ENCODE data around the gene TFPT.
A peak's percentile ranks its signal among the peaks of the same experiment; 100 is the strongest.
"Not testable (repeated sequence)": the region's sequence is repeated elsewhere in the genome, so short reads cannot be mapped to it uniquely, and the experiment has no call there.

The TFPT gene

DNA sequence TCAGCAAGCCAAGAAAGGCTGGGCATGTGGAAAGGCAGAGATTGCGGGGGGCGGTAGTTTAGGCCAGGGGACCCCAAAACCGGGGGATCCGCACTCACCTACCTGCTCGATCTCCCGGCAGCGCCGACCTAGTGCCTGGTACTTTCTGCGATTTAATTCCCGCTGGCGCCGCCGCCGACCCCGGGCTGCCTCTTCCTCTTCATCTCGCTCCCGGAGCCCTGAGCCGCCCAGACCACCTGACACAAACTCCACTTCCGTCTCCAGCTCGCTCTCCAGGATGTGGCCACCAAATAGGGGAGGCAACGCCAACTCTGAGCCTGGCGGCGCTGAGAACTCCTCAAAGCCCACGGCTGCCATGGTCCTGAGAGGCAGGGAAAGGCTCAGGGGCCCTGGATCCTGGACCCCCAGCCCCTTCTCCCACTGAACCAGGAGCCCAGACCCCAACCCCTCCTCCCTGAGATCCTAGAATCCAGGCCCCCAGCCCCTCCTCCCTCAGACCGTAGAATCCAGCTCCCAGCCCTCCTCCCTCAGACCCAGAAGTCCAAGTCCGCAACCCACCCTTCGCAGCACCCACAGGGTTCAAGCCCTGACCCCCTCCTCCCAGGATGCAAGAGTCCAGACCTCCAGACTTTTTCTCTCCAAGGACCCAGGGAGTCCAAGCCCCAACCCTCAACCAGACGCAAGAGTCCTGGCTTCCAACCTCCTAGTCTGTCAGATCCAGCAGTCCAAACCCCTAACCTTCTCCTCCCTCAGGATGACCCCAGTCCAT is 933 bp downstream of the TFPT start:
- no peak for DNase-seq

- DNase-seq, result no peak
Observed at GRCh38 chr19:54109651-54110050, 5.8 kb downstream of the TFPT start.

DNA sequence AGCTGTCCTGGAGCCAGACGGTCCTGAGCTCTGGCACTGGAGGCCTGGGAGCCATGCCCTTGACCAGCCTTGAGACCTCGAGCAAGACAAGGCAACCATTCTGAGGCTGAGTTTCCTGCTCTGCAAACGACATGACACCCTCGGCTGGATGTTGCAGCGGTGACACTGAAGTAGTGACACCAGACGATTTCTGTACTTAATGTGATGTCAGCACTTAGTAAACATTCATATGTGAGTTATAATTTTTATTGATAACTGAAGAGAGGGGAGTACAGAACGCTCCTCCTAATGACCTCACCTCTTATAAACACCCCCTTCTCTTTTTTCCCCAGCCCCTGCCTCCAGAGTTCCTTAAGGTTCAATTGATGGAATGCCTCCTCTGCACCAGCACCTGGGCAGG is 7.0 kb downstream of the TFPT start:
- DNase-seq, result no peak

DNA sequence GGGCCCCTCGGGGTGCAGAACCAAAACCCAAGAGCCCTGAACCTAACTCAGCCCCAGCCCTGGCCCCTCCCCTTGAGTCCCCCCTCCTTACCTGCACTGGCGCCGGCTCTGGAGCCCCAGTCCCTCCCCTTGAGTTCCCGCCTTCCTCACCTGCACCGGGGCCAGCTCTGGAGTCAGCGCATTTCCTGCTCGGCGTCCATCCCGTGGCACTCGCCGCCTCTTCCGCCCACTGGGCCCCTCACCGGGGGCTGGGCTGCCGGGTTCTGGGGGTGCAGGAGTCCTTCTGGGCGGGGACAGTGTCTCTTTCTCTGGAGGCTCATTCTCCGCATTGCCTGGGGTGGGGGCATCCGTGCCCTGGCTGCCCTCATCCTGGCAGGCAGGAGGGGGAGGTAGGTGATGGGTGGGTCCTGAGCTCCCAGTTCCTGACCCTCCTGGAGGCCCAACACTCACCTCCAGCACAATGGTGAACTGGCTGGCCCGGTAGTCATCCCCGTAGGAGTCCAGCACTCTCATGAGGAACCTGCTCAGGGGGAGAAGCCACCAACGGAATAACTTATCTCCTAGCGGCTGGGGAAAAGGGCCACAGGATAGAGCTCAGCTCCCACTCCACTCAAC is 7.5 kb downstream of the TFPT start:
- DNase-seq, result no peak

GRCh38 chr19:54106716-54107115 is 8.7 kb downstream of the TFPT start:
- no peak for DNase-seq

DNA sequence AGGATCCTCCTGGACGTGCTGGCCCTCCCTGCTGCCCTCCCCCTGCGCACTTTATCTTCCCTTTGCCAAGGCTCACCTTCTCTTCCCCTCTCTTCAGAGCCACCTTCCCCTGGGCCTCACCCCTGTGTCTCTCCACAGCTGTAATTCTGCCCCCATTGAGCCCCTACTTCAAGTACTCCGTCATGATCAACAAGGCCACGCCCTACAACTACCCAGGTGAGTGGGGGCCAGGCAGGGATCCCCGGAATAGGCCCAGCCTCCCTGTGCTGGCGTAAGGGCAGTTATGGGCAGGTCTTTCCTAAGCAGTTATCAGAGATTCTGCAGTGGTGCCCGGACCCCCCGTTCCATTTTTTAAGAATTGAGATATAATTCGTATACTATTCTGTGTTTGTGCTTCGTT is 9.7 kb downstream of the TFPT start:
- no peak for DNase-seq

DNA sequence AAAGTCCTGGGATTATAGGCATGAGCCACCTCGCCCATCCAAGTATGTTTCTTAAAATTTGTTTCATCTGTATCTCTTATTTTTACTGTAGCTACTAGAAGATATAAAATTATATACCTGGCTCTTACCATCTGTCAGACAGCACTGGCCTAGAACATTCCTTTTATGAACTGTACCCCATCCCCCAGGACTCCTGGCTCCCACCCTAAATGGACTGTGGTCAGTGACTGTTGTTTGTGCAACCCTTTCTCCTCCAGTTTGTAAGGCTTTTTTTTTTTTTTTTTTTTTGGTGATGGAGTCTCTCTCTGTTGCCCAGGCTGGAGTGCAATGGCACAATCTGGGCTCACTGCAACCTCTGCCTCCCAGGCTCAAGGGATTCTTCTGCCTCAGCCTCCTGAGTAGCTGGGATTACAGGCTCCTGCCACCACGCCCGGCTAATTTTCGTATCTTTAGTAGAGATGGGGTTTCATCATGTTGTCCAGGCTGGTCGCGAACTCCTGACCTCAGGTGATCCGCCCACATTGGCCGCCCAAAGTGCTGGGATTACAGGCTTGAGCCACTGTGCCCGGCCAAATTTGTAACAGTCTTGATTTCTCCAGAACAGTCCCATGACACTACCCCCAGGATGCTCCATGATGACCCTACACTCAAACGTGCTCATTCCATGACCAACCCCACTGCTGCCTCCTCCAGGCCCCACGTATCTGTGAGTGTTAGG is 10.3 kb downstream of the TFPT start:
- DNase-seq, result no peak

GRCh38 chr19:54102421-54103169 is 12.9 kb downstream of the TFPT start, which contains the start of gene NDUFA3:
Gene NDUFA3, plus strand, starts transcription at chr19:54102855. Its CDS starts 24 bp downstream, at chr19:54102879.
- peak; percentile 96 for DNase-seq

GRCh38 chr19:54100561-54100960 is 14.9 kb downstream of the TFPT start, which contains the start of gene OSCAR:
Gene OSCAR, minus strand, starts transcription at chr19:54100803. Its CDS starts 11 bp downstream, at chr19:54100792.
- no peak for DNase-seq

GRCh38 chr19:54099903-54100255 is 15.6 kb downstream of the TFPT start:
- DNase-seq, result not testable (repeated sequence)

- no peak for DNase-seq
Observed at GRCh38 chr19:54099190-54099902, 16.1 kb downstream of the TFPT start.

DNA sequence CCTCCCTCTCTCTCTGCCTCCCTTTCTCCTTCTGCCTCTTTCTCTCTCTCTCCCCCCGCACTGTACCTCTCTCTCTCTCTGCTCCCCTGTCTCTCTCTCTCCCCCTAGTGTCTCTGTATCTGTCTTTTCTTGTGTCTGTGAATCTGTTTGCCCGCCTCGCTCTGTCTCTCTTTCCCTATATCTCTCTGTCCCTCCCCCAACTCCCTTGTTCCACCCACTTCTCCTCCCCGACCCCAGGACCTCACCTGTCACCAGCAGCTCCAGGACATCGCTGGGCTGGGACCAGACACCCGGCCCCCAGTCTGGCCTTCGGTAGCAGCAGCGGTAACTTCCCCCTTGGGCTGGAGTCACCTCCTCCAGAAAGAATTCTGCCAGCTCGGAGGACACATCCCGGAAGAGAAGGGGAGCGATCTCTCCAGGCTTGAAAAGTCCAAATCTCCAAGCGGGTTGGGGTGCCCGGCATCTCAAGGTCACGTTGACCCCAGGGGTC is 18.8 kb downstream of the TFPT start:
- no peak for DNase-seq

DNA sequence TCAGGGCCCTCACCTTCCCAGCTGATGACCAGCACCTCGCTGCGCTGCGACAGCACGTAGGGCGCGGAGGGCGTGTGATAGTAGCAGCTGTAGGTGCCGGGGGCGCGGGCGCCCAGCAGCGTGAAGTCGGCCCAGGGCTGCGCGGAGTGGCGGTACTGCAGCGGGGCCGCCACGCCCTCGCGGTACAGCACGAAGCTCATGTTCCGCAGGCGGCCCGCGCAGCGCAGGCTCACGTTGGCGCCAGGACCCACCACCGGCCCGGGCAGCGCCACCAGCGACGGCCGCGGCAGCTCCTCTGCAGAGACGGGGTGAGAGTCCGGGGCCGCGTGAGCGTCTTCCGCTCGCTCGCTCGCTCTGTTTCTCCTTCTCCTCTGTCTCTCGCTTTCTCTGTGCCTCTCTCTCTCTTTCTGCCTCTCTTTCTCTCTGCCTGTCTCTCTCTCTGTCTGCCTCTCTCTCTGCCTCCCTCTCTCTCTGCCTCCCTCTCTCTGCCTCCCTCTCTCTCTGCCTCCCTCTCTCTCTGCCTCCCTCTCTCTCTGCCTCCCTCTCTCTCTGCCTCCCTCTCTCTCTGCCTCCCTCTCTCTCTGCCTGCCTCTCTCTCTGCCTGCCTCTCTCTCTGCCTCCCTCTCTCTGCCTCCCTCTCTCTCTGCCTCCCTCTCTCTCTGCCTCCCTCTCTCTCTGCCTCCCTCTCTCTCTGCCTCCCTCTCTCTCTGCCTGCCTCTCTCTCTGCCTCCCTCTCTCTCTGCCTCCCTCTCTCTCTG is 19.4 kb downstream of the TFPT start:
- DNase-seq, result not testable (repeated sequence)

- no peak for DNase-seq
Observed at GRCh38 chr19:54095136-54095858, 20.2 kb downstream of the TFPT start.

- no peak for DNase-seq
Observed at GRCh38 chr19:54094426-54095000, 20.9 kb downstream of the TFPT start.

GRCh38 chr19:54084410-54084809 is 31.0 kb downstream of the TFPT start:
- DNase-seq, result no peak

GRCh38 chr19:54081032-54081431 is 34.4 kb downstream of the TFPT start, which contains the start of gene TARM1:
Gene TARM1, minus strand, starts transcription at chr19:54081365. Its CDS starts 25 bp downstream, at chr19:54081340.
- DNase-seq, result no peak

DNA sequence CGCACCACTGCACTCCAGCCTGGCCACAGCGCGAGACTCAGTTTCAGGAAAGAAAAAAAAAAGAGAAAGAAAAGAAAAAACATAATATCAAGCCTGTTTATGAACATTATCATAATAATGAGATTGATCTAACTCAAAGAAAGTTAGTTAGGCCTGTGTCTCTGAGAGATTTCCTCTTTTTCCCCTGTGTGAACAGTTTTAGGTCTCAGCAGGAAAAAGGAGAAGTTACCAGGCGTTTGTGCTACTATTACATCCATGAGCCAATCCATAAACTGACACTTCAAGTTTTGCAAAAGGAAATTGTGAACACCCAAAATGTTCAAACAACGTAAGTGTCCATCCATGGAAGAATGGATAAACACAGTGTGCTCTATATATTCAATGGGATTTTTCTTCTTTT is 38.1 kb downstream of the TFPT start:
- no peak for DNase-seq

- no peak for DNase-seq
Observed at GRCh38 chr19:54074851-54075250, 40.6 kb downstream of the TFPT start.

DNA sequence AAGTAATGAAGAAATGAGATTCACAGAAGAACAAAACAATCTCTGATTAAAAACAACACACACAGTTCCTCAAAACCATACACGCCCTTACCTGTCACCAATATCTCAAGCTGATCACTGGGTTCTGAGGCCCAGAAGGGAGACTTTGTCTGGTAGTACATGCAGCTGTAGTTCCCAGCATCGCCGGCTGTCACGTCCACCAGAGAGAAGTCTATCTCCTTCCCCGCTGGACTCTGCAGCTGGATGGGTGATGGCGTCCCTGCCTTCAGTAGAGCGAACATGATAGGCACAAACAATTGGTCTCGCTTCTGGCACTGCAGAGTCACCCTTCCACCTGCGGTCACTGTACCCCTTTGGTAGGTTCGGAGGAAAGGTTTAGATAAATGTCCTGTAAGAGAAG is 41.6 kb downstream of the TFPT start:
- no peak for DNase-seq

All from DMS79 (cell line).